Parathyroid adenoma (tissue), 2 donors: ENCODE results near the gene TDRD5.

Experiments used
- H2AFZ ChIP-seq: fragments of 300-600 bp; sonication (generic); one replicate; pipeline ENCODE4 v1.7.0; 2017; ENCODE audit warnings: antibody characterized with exemption, mild to moderate bottlenecking
- H3K27ac ChIP-seq: fragments of 300-600 bp; sonication (generic); one replicate; pipeline ENCODE4 v1.7.0; 2017
- H3K27me3 ChIP-seq: fragments of 300-600 bp; sonication (generic); one replicate; pipeline ENCODE4 v1.7.0; 2017; ENCODE audit warnings: low read length; ENCODE audit not compliant: control insufficient read depth, insufficient read depth
- H3K36me3 ChIP-seq: fragments of 300-600 bp; sonication (generic); one replicate; pipeline ENCODE4 v1.7.0; 2017; ENCODE audit warnings: low read length; ENCODE audit not compliant: control insufficient read depth, insufficient read depth
- H3K4me1 ChIP-seq: fragments of 300-600 bp; sonication (generic); one replicate; pipeline ENCODE4 v1.7.0; 2017; ENCODE audit warnings: control low read depth
- H3K4me2 ChIP-seq: fragments of 300-600 bp; sonication (generic); one replicate; pipeline ENCODE4 v1.7.0; 2017; ENCODE audit warnings: low read length
- H3K4me3 ChIP-seq: fragments of 300-600 bp; sonication (generic); one replicate; pipeline ENCODE4 v1.7.0; 2017; ENCODE audit warnings: low read depth, low read length
- H3K79me2 ChIP-seq: fragments of 300-600 bp; sonication (generic); one replicate; pipeline ENCODE4 v1.7.0; 2017; ENCODE audit warnings: control low read depth
- H3K9ac ChIP-seq: fragments of 300-600 bp; sonication (generic); one replicate; pipeline ENCODE4 v1.7.0; 2017; ENCODE audit warnings: mild to moderate bottlenecking
- H3K9me3 ChIP-seq: fragments of 300-600 bp; sonication (generic); one replicate; pipeline ENCODE4 v1.7.0; 2017; ENCODE audit warnings: low read length; ENCODE audit not compliant: control insufficient read depth
- CTCF ChIP-seq: fragments of 300-600 bp; sonication (generic); IDR thresholded peaks from one replicate; pipeline ENCODE4 v1.7.0; 2017; ENCODE audit warnings: antibody characterized with exemption, mild to moderate bottlenecking
- donor health status: primary hyperparathyroidism.

Gene TDRD5

GRCh38 chr1:179587336-179587735 lies 4.3 kb upstream of the TDRD5 start:
- H3K27me3 ChIP-seq: no peaks in the 10 kb centered on the region
- no peak overlapping the region for H3K27ac ChIP-seq
- no peak overlapping the region for H2AFZ ChIP-seq
- H3K79me2 ChIP-seq: no peaks in the 10 kb centered on the region
- H3K4me2 ChIP-seq: no peak overlapping the region
- H3K4me1 ChIP-seq: no peaks in the 10 kb centered on the region
- H3K9ac ChIP-seq: no peak overlapping the region
- H3K4me3 ChIP-seq: no peak overlapping the region
- no peaks in the 10 kb centered on the region for H3K9me3 ChIP-seq
- H3K36me3 ChIP-seq: no peaks in the 10 kb centered on the region
- no peak for TF ChIP-seq CTCF

DNA sequence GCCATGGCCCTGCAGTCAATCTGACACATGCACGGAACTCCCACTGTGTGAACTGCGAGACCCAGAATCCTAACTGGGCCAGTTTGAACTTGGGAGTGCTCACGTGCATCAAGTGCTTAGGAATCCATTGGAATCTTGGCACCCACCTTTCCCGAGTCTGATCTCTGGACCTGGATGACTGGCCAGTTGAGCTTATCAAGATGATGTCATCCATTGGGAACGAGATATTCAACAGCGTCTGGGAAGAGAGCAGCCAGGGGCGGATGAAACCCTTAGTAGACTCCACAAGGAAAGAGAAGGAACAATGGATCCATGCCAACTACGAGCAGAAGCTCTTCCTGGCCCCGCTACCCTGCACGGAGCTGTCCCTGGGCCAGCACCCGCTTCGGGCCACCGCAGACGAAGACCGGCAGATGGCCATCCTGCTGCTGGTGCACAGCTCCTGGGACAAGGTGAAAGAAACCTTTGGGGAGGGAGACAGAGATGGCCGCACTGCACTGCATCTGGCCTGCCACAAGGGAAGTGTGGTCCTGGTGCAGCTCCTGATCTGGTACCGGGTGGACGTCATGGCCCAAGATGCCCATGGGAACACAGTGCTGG lies 3.1 kb upstream of the TDRD5 start:
- no peak for TF ChIP-seq CTCF
- no peak overlapping the region for H3K9ac ChIP-seq
- H3K36me3 ChIP-seq: no peaks in the 10 kb centered on the region
- no peak overlapping the region for H3K4me2 ChIP-seq
- no peak overlapping the region for H2AFZ ChIP-seq
- H3K9me3 ChIP-seq: no peaks in the 10 kb centered on the region
- H3K27me3 ChIP-seq: no peaks in the 10 kb centered on the region
- H3K79me2 ChIP-seq: no peaks in the 10 kb centered on the region
- no peak overlapping the region for H3K27ac ChIP-seq
- H3K4me1 ChIP-seq: no peaks in the 10 kb centered on the region
- H3K4me3 ChIP-seq: no peak overlapping the region

DNA sequence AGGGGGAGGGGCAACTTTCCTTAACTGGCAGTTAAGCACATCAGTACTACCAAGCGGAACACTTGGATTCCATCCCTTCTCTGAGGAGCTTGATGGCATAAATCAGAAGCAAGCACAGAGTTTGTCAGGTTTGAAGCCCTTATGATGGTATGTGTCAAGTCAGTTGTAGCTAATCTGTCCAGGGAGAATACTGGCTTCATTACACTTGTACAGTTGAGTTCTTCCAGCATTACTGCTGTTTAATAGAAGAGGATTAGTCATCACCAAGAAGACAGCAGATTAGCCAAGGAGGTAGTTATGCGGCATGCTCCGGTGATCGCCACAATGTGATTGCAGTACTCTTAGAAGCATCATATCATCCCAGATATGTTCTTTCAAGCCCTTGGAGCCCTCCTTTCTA lies 2.1 kb upstream of the TDRD5 start:
- H3K4me1 ChIP-seq: no peaks in the 10 kb centered on the region
- no peaks in the 10 kb centered on the region for H3K27me3 ChIP-seq
- no peaks in the 10 kb centered on the region for H3K9me3 ChIP-seq
- no peaks in the 10 kb centered on the region for H3K79me2 ChIP-seq
- H3K27ac ChIP-seq: no peak overlapping the region
- no peaks in the 10 kb centered on the region for H3K36me3 ChIP-seq
- no peak overlapping the region for H3K4me3 ChIP-seq
- H3K9ac ChIP-seq: no peak overlapping the region
- no peak overlapping the region for H3K4me2 ChIP-seq
- no peak overlapping the region for H2AFZ ChIP-seq
- no peak for TF ChIP-seq CTCF

- TF ChIP-seq CTCF: no peak
These were observed 961 bp upstream of the TDRD5 start for GRCh38 chr1:179590671-179591070.

GRCh38 chr1:179591253-179591591 lies 410 bp upstream of the TDRD5 start:
- Histone ChIP-seq H3K9me3 (no peaks in the 10 kb centered on the region), H3K9ac (no peak overlapping the region), H3K27ac (no peak overlapping the region), H3K79me2 (no peaks in the 10 kb centered on the region), H3K27me3 (no peaks in the 10 kb centered on the region), H3K4me1 (no peaks in the 10 kb centered on the region), H3K36me3 (no peaks in the 10 kb centered on the region), H2AFZ (no peak overlapping the region), H3K4me2 (peak overlapping the region; percentile 67), H3K4me3 (peak overlapping the region; percentile 44)
- TF ChIP-seq CTCF: no peak

More at GRCh38 chr1:179590671-179591070, 961 bp upstream of the TDRD5 start:
- H3K4me2 ChIP-seq: no peak overlapping the region
- H3K79me2 ChIP-seq: no peaks in the 10 kb centered on the region
- H3K9me3 ChIP-seq: no peaks in the 10 kb centered on the region
- no peaks in the 10 kb centered on the region for H3K4me1 ChIP-seq
- no peak overlapping the region for H3K27ac ChIP-seq
- H3K9ac ChIP-seq: no peak overlapping the region
- H3K27me3 ChIP-seq: no peaks in the 10 kb centered on the region
- no peak overlapping the region for H3K4me3 ChIP-seq
- H2AFZ ChIP-seq: no peak overlapping the region
- no peaks in the 10 kb centered on the region for H3K36me3 ChIP-seq
